Mucosa of descending colon (tissue), 3 donors: ENCODE data around the gene YPEL5. TPM values are rescaled to one million over a fixed set of nuclear protein-coding genes. Genes with fewer than 3 reads are reported as not detected.

ENCODE experiments used
- ATAC-seq: fragments of 200-7000 bp; cut with Tn5 transposase; one replicate; pipeline ENCODE4 v1.9.1; 2020; ENCODE audit warnings: mild to moderate bottlenecking, moderate library complexity
- DNase-seq, 3 donors: peaks; one replicate each; pipeline ENCODE4 v3.0.0-alpha.2; 2020
- H3K36me3 ChIP-seq: fragments of 200-600 bp; one replicate; pipeline ENCODE4 v1.8.0; 2021; ENCODE audit warnings: low read depth, mild to moderate bottlenecking
- H3K4me1 ChIP-seq: fragments of 200-600 bp; one replicate; pipeline ENCODE4 v1.8.0; 2021; ENCODE audit warnings: low read depth, mild to moderate bottlenecking
- H3K4me3 ChIP-seq: fragments of 200-600 bp; one replicate; pipeline ENCODE4 v1.8.0; 2021; ENCODE audit warnings: mild to moderate bottlenecking
- H3K9me3 ChIP-seq: fragments of 200-600 bp; one replicate; pipeline ENCODE4 v1.8.0; 2021; ENCODE audit warnings: mild to moderate bottlenecking
- intact Hi-C, 2 donors: fragments of 100-400 bp; cut with DNase I in 1 of 2; cut with micrococcal nuclease in 1 of 2; formaldehyde crosslinking; loops; one replicate each; pipeline versions ENCODE4 v1.11.0 to v1.11.1; 2022; cut with DNase I, micrococcal nuclease
- total RNA-seq, 3 donors: library from RNA; stranded (reverse); fragmentation: NEBNext Ultra II Directional in 2 of 3; extraction: Animal tissue kit (Norgen Biotek cat#: 25700) in 2 of 3; gene quantifications; one replicate each; pipeline versions ENCODE4 v1.2.1 to v1.2.4, GENCODE V29; 2021 to 2023
- TF ChIP-seq, protein P1 (sequence below): fragments of 200-600 bp; IDR thresholded peaks from one replicate; pipeline ENCODE4 v1.8.0; 2022; ENCODE audit warnings: antibody characterized with exemption, mild to moderate bottlenecking
- donor health status: DM: no; HTN: no; CAD: no; lungs with moderate emphysema.
- donor health status: DM: no; HTN: no; CAD: no.
- donor health status: DM: no; HTN: yes; CAD: no.

The YPEL5 gene
- total RNA-seq, 3 donors from 2014 or later: 58.0 to 104 (median 79.3) TPM

DNA sequence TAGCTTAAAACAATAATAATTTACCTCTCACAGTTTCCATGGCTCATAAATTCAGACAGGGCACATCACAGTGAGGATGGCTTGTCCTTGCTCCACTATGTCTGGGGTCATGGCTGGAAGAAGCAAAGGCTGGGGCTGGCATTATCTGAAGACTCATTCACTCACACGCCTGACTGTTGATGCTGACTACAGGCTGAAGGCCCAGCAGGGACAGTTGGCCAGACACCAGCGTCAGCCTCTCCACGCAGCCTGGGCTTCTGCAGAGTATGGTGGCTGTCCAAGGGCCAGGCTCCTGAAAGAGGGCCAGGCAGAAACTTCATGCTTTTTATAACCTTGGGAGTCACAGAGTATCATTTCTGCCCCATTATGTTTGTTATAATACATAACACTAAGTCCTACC is 33.4 kb downstream of the YPEL5 start:
- Histone ChIP-seq H3K4me1 (no peaks in the 10 kb centered on the region), H3K4me3 (no peak overlapping the region), H3K9me3 (no peaks in the 10 kb centered on the region), H3K36me3 (no peaks in the 10 kb centered on the region)
- intact Hi-C loops: no loop called here
- ATAC-seq: no peak
- no peak for DNase-seq
- TF ChIP-seq, protein P1, sequence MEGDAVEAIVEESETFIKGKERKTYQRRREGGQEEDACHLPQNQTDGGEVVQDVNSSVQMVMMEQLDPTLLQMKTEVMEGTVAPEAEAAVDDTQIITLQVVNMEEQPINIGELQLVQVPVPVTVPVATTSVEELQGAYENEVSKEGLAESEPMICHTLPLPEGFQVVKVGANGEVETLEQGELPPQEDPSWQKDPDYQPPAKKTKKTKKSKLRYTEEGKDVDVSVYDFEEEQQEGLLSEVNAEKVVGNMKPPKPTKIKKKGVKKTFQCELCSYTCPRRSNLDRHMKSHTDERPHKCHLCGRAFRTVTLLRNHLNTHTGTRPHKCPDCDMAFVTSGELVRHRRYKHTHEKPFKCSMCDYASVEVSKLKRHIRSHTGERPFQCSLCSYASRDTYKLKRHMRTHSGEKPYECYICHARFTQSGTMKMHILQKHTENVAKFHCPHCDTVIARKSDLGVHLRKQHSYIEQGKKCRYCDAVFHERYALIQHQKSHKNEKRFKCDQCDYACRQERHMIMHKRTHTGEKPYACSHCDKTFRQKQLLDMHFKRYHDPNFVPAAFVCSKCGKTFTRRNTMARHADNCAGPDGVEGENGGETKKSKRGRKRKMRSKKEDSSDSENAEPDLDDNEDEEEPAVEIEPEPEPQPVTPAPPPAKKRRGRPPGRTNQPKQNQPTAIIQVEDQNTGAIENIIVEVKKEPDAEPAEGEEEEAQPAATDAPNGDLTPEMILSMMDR: no peak

DNA sequence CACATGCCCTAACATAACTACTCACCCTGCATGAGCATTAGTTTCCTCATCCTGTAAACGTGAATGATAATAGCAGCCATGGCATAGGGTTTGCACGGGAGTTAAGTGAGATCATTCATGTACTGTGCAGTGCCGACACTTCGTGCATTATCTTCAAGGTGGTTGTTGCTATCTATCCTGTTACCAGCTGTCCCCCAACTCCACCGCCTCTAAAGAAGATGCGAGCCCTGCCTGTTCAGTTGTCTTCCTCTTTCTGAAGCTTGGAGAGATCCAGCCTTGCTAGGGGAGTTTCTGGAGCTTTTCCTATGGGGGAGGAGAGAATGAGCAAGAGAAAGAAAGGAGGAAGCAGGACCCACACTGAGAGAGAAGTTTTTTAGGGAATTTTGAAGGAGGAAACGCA is 34.4 kb downstream of the YPEL5 start:
- Histone ChIP-seq H3K36me3 (no peaks in the 10 kb centered on the region), H3K4me1 (no peaks in the 10 kb centered on the region), H3K4me3 (no peak overlapping the region), H3K9me3 (no peaks in the 10 kb centered on the region)
- no peak for ATAC-seq
- TF ChIP-seq, protein P1: no peak
- DNase-seq: no peak
- intact Hi-C loops: no loop called here

DNA sequence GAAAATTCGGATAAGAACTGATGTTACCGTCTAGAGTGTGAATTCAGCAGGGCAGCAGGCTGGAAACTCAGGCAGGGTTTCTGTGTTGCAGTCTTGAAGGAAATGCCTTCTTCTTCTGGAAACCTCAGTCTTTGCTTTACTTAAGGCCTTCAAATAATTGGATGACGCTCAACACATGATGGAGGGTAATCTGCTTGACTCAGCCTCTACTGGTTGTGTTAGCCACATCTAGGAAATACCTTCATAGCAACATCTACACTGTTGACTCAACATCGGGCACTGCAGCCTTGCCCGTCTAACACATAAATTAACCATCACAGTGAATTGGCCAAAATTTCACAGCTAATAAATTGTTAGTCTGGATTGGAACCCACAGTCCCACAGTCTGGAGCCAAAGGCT is 37.2 kb downstream of the YPEL5 start:
- H3K9me3 ChIP-seq: no peaks in the 10 kb centered on the region
- ATAC-seq: no peak
- H3K4me3 ChIP-seq: no peak overlapping the region
- TF ChIP-seq, protein P1: no peak
- no peaks in the 10 kb centered on the region for H3K4me1 ChIP-seq
- H3K36me3 ChIP-seq: no peaks in the 10 kb centered on the region
- no peak for DNase-seq
- intact Hi-C loops: no loop called here

DNA sequence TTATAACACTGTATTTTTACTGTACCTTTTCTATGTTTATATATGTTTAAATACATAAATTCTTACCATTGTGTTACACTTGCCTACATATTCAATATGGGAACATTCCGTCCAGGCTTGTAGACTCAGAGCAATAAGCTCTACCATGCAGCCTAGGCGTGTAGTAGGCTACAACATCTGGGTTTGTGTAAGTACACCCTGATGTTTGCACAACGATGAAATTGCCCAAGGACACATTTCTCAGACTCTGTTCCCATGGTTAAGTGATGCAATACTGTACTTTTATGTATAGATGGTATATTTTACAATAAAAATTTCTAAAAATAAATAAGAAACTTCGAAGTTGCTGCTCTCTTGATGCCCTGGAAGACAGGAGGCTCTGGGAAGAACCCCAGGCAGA is 38.4 kb downstream of the YPEL5 start:
- no peaks in the 10 kb centered on the region for H3K36me3 ChIP-seq
- TF ChIP-seq, protein P1: no peak
- no peaks in the 10 kb centered on the region for H3K9me3 ChIP-seq
- H3K4me3 ChIP-seq: no peak overlapping the region
- intact Hi-C loops: no loop called here
- peak; percentile 88 for ATAC-seq
- no peaks in the 10 kb centered on the region for H3K4me1 ChIP-seq
- no peak for DNase-seq

DNA sequence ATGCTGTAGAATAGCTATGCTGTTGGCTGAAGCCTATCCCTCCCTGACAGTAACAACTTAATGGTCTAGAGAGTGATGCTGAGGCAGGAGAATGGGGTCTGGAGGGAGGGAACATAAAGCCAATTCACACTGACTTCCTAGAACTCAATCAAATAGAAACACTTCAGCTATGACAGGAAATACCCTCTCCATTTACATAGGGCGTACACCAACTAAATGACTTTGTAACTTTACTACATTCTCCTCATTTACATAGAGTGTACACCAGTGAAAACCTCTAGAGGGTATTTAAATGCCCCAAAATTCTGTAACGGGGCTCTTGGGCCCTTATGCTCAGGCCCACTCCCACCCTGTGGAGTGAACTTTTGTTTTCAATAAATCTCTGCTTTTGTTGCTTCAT is 41.5 kb downstream of the YPEL5 start:
- H3K36me3 ChIP-seq: no peaks in the 10 kb centered on the region
- ATAC-seq (no peak), DNase-seq (no peak)
- no peaks in the 10 kb centered on the region for H3K9me3 ChIP-seq
- no peaks in the 10 kb centered on the region for H3K4me1 ChIP-seq
- TF ChIP-seq, protein P1: no peak
- no peak overlapping the region for H3K4me3 ChIP-seq
- intact Hi-C loops: no loop called here

DNA sequence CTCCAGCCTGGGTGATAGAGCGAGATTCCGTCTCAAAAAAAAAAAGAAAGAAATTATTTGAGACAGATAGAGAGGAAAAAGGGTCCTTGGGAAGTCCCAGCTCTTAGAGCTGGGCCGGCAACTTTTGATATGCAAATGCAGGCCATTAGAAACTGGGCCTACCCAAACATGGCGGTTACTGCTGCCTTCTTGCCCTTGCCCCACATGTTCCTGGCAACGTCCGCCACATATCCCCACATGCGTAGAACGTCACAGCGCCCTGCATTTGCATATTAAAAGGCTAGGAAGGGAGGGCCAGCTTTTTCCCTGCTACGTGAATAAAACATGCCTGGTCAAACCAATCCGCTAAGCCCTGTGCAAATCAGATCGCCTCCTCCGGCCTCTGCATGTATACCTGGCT is 43.8 kb downstream of the YPEL5 start:
- DNase-seq: no peak
- Histone ChIP-seq H3K4me3 (no peak overlapping the region), H3K4me1 (no peaks in the 10 kb centered on the region), H3K9me3 (no peaks in the 10 kb centered on the region), H3K36me3 (no peaks in the 10 kb centered on the region)
- TF ChIP-seq, protein P1: no peak
- no peak for ATAC-seq
- intact Hi-C loops: no loop called here
